Hindlimb muscle (tissue), 1 donor: Measurements from ENCODE around the gene ALDH1A3. TPM values are rescaled to one million over a fixed set of nuclear protein-coding genes. Genes with fewer than 3 reads are reported as not detected.
A peak's percentile ranks its signal among the peaks of the same experiment; 100 is the strongest.

Experiments
- DNase-seq: peaks from one replicate; pipeline ENCODE4 v3.0.0-alpha.2; 2013
- polyA plus RNA-seq: library from polyadenylated mRNA; unstranded; fragments of 120-200 nt; gene quantifications from one replicate; pipeline ENCODE4 v1.2.1, GENCODE V29; 2013; ENCODE audit not compliant: insufficient read length

ALDH1A3 gene
- polyA plus RNA-seq, 1 donor, result 10.9 TPM

GRCh38 chr15:100859970-100860828, 19.4 kb upstream of the ALDH1A3 start:
- DNase-seq, result no peak

GRCh38 chr15:100860829-100861510, 18.7 kb upstream of the ALDH1A3 start:
- no peak for DNase-seq

GRCh38 chr15:100861511-100861991, 18.1 kb upstream of the ALDH1A3 start:
- peak; percentile 45 for DNase-seq

GRCh38 chr15:100862162-100862561, 17.5 kb upstream of the ALDH1A3 start:
- DNase-seq, result no peak

GRCh38 chr15:100863075-100863795, 16.4 kb upstream of the ALDH1A3 start:
- peak; percentile 27 for DNase-seq

- peak; percentile 88 for DNase-seq
Observed at GRCh38 chr15:100863796-100864267, 15.8 kb upstream of the ALDH1A3 start.

- DNase-seq, result no peak
Observed at GRCh38 chr15:100866386-100867330, 13.0 kb upstream of the ALDH1A3 start.

- no peak for DNase-seq
Observed at GRCh38 chr15:100867433-100867832, 12.2 kb upstream of the ALDH1A3 start.

GRCh38 chr15:100869151-100869999, 10.3 kb upstream of the ALDH1A3 start:
- DNase-seq, result no peak

GRCh38 chr15:100873029-100873677, 6.5 kb upstream of the ALDH1A3 start:
- DNase-seq, result peak; percentile 77

- DNase-seq, result no peak
Observed at GRCh38 chr15:100875495-100875894, 4.1 kb upstream of the ALDH1A3 start.

- no peak for DNase-seq
Observed at GRCh38 chr15:100875976-100876375, 3.7 kb upstream of the ALDH1A3 start.

- DNase-seq, result no peak
Observed at GRCh38 chr15:100877551-100877950, 2.1 kb upstream of the ALDH1A3 start.

- DNase-seq, result no peak
Observed at GRCh38 chr15:100878130-100878529, 1.5 kb upstream of the ALDH1A3 start.

- DNase-seq, result no peak
Observed at GRCh38 chr15:100878648-100879047, 983 bp upstream of the ALDH1A3 start.

- no peak for DNase-seq
Observed at GRCh38 chr15:100879061-100879463, 569 bp upstream of the ALDH1A3 start.

- no peak for DNase-seq
Observed at GRCh38 chr15:100880139-100880896, 687 bp downstream of the ALDH1A3 start.

- no peak for DNase-seq
Observed at GRCh38 chr15:100880897-100881242, 1.2 kb downstream of the ALDH1A3 start.

- no peak for DNase-seq
Observed at GRCh38 chr15:100881573-100882336, 2.1 kb downstream of the ALDH1A3 start.
